Measurements from ENCODE around the gene S100A8.

GRCh38 chr1:153384958-153385580, 5.8 kb downstream of the S100A8 start:
- no peak for TF ChIP-seq CTCF (optimal IDR thresholded peaks at IDR 0.05 in 1 of 3, IDR thresholded peaks at IDR 0.05 in 1 of 3, conservative IDR thresholded peaks at IDR 0.05 in 1 of 3; ENCODE audit: extremely low read depth in 1 of 3, insufficient read depth in 2 of 3, low read length in 3 of 3)
- TF ChIP-seq EZH2 (IDR thresholded peaks at IDR 0.05; ENCODE audit: low read length): no peak

All from keratinocyte (primary cell).